Adipocyte (in vitro differentiated cells): ENCODE results near the gene PRH1.

ENCODE experiments used
- DNase-seq: peaks from one replicate; pipeline ENCODE4 v3.0.0-alpha.2; 2015; ENCODE audit warnings: low read depth
- H3K27me3 ChIP-seq: replicated peaks from 2 replicates; pipeline ENCODE4 v1.7.0; 2013; ENCODE audit warnings: mild to moderate bottlenecking, low read length, moderate library complexity; ENCODE audit not compliant: control insufficient read depth, insufficient read depth
- H3K36me3 ChIP-seq: 2 replicates; pipeline ENCODE4 v1.7.0; 2013; ENCODE audit warnings: low read length, mild to moderate bottlenecking, moderate library complexity; ENCODE audit not compliant: control insufficient read depth, insufficient read depth, severe bottlenecking
- H3K4me1 ChIP-seq: 2 replicates; pipeline ENCODE4 v1.7.0; 2013; ENCODE audit warnings: mild to moderate bottlenecking, low read length, moderate library complexity; ENCODE audit not compliant: control insufficient read depth, insufficient read depth
- H3K4me3 ChIP-seq: 2 replicates; pipeline ENCODE4 v1.7.0; 2013; ENCODE audit warnings: mild to moderate bottlenecking, low read length, moderate library complexity
- H3K9ac ChIP-seq: 2 replicates; pipeline ENCODE4 v1.7.0; 2013; ENCODE audit warnings: mild to moderate bottlenecking, low read length, moderate library complexity
- H3K9me3 ChIP-seq: 2 replicates; pipeline ENCODE4 v1.7.0; 2013; ENCODE audit warnings: mild to moderate bottlenecking, low read length, moderate library complexity; ENCODE audit not compliant: control insufficient read depth

PRH1 gene

DNA sequence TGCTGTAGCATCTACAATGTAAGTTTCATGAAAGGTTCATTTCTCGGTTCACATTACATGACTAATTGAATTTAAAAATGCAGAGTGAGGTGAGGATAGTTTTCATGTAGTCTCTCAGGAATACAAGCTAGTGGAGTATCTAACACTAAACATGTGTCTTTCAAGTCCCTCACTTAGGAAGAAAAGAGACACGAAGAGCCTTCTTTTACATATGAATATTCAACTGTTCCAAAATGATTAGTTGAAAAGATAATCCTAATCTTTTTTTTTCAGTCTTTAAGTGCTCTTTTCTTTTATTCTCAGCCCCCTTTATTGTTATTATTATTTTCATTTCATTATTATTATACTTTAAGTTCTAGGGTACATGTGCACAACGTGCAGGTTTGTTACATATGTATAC is 45.6 kb downstream of the PRH1 start:
- Histone ChIP-seq H3K9me3 (peaks cover 5% of the 10 kb centered on the region), H3K36me3 (peaks cover 7% of the 10 kb centered on the region), H3K27me3 (no peaks in the 10 kb centered on the region), H3K4me1 (no peaks in the 10 kb centered on the region), H3K9ac (no peak overlapping the region), H3K4me3 (no peak overlapping the region)
- no peak for DNase-seq
